ENCODE measurements around the gene RAD51B. TPM values are rescaled to one million over a fixed set of nuclear protein-coding genes. Genes with fewer than 3 reads are reported as not detected.

RAD51B gene
- total and polyA plus RNA-seq, 2 of the 13 experiments (the other 11 are each of a cell fraction or from before 2014, with no cell fraction given) = 7.0 to 9.5 TPM

GRCh38 chr14:68638141-68638999, 818.8 kb downstream of the RAD51B start (continued):
- TF ChIP-seq PAXIP1 (CRISPR knock-in tag; conservative IDR thresholded peaks at IDR 0.05) = peak; percentile 79
- TF ChIP-seq ZMAT3 (CRISPR knock-in tag; conservative IDR thresholded peaks at IDR 0.05) = no peak
- TF ChIP-seq SOX13 (IDR thresholded peaks at IDR 0.05) = no peak
- peak in 1 of 2 experiments; percentile 37; a peak in 1 of 4 replicates for TF ChIP-seq SOX13 (CRISPR knock-in tag; conservative IDR thresholded peaks at IDR 0.05 in 1 of 2, IDR thresholded peaks at IDR 0.05 in 1 of 2)
- TF ChIP-seq MYC (CRISPR knock-in tag; IDR thresholded peaks at IDR 0.05; ENCODE audit: borderline replicate concordance) = 0 out of 2 replicates have a peak, but pooled peaks have one; percentile 36
- TF ChIP-seq PRDM15 (CRISPR knock-in tag; IDR thresholded peaks at IDR 0.05) = no peak
- peak; percentile 58 for TF ChIP-seq FOXP4 (CRISPR knock-in tag; IDR thresholded peaks at IDR 0.05)
- no peak for TF ChIP-seq ZBTB2 (CRISPR knock-in tag; IDR thresholded peaks at IDR 0.05; ENCODE audit: low read depth)
- no peak for TF ChIP-seq CREB1 (IDR thresholded peaks at IDR 0.05)
- no peak for TF ChIP-seq CREB1 (CRISPR knock-in tag; IDR thresholded peaks at IDR 0.05)
- no peak for TF ChIP-seq REL (CRISPR knock-in tag; conservative IDR thresholded peaks at IDR 0.05)
- peak; percentile 53; the same call in 1 of the 2 replicates for TF ChIP-seq ZNF768 (CRISPR knock-in tag; IDR thresholded peaks at IDR 0.05)
- TF ChIP-seq AHR (CRISPR knock-in tag; IDR thresholded peaks at IDR 0.05) = no peak
- no peak for TF ChIP-seq PAF1 (CRISPR knock-in tag; IDR thresholded peaks at IDR 0.05)
- TF ChIP-seq HNF4G (IDR thresholded peaks at IDR 0.05; ENCODE audit: borderline replicate concordance, low read depth, low read length) = peak; percentile 74; the same call in 1 of the 2 replicates
- TF ChIP-seq HNF4G (CRISPR knock-in tag; IDR thresholded peaks at IDR 0.05; ENCODE audit: borderline replicate concordance, low read depth) = no peak; the same call in 1 of the 2 replicates
- 0 out of 2 replicates have a peak, but pooled peaks have one; percentile 22 for TF ChIP-seq DR1 (CRISPR knock-in tag; IDR thresholded peaks at IDR 0.05)
- peak; percentile 76; the same call in 1 of the 2 replicates for TF ChIP-seq TRIM24 (CRISPR knock-in tag; IDR thresholded peaks at IDR 0.05)

All from HepG2 (cell line).